ENCODE measurements around the gene GNB4.

Gene GNB4

DNA sequence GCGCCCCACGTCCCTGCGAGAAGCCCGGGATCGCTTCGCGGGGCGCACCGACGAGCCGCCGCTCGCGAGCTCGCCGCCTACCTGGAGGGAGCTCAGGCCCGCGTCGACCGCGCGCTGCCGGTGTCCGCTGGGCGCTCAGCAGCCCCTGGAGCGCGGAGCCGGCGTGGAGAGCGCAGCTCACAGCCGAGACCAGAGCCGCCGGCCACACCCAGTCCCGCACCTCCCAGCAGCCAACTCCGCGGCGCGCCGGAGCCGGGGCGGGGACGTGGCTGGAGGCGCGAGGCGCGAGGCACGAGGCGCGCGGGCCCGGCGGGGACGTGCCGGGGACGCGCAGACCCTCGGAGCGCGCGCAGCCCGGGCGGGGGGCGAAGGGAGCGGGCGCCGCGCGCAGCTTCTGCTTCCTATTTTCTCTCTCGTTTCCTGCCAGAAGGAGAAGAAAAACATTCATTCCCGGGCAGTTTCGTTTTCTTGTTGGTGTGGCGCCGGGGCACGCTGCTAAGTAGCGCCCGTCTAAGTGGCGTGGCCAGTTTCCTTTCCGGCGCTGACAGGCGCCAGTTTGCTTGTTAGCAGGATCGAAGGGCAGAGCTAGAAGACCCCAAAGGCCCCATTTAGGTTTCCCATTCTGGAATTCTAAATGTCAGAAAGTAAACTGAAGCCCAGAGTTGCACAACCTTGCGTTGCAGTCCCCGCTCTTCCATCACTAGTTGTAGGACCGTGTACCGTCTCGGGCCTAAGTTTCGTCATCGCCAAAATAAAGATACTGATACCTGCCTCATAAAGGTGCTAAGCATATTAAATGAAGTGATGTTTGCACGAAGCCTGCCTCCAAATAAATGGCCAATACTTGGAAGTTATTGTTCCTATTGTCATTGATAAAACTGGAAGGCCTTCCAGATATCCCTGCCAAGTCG, at the start of gene GNB4:
Gene GNB4, minus strand, starts transcription at position 206 of the 911 bp plus-strand sequence. CDS start 25,270 bp downstream, outside the sequence.
- DNase-seq = peak; percentile 98

DNA sequence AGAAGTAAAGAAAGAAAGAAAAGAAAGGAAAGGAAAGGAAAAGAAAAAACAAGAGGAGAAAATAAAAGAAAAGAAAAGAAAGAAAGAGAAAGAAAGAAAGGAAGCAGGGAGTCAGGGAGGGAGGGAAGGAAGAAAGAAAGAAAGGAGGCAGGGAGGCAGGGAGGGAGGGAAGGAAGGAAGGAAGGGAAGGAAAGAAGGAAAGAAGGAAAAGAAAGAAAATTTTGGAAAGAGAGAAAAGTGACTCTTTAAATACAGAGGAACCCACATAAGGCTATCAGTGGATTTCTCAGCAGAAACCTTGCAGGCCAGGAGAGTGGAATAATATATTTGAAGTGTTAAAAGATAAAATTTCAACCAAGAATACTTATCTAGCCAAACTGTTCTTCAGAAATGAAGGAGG, 44.2 kb upstream of the GNB4 start:
- DNase-seq = no peak

DNA sequence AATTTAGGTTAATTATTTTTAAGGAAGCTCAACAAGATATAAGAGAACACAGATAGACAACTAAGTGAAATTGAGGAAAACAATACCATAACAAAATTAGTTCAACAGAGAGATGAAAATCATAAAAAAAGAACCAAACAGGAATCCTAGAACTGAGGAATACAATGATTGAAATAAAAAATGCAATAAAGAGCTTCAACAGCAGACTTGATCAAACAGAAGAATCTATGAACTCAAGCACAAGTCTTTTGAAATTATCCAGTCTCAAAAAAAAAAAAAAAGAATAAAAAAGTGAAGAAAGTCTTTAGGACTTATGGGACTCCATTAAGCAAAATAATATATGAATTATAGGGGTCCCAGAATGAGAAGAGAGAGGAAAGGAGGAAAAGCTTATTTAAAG, 42.0 kb upstream of the GNB4 start:
- DNase-seq = no peak

DNA sequence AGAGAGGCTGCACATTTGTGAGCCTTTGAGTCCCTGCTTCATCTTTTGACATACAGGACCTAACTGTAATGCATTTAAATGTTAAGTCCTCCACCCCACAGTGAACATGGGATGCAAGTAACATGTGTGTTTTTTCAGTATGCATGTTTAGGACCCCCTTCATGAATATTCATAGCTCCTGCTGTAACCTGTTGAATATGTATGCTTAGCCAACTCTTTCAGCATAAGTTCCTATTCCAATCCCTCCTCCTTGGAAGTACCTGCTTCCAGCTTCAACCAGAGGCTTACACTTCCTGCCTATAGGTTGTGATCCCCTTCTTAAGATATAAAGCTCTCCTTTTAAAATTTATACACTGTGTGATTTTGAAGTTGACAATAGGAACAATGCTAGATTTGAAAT, 36.9 kb upstream of the GNB4 start:
- no peak for DNase-seq

DNA sequence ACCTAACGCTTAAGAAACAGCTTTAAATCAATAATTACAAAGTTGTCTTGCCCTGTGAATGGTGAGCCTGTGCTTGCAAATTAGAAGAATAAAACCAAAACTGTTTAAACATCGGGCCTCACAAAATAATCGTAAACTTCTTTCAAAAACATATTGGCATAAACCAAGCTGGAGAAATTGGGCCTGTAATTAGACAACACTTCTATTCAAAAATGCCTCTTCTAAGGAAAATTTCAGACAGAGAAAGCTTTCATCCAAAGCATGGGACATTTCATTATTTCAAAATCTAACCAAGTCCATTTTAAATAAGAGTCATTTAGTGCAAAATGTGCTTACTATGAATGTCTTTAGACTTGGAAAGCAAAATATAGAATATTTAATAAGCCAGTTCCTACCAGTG, 35.5 kb upstream of the GNB4 start:
- no peak for DNase-seq

DNA sequence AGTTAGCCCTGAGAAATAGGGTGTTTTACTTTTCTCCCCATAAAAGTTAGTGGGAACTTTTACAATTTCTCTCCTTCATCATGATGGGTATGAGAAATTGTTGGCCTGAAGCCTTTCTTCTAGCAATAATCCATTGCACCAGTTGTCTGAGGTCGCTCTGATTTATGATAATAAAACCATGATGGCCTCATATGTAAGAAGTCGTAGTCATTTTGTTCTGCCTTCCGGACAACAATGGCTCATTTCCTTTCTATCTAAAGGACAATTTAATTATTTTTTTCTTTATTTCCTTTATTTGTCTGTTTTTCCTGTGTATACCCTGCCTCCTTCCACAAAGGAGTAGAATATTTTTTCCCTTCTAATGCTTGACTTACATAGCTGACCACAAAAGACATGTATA, 31.6 kb upstream of the GNB4 start:
- no peak for DNase-seq

DNA sequence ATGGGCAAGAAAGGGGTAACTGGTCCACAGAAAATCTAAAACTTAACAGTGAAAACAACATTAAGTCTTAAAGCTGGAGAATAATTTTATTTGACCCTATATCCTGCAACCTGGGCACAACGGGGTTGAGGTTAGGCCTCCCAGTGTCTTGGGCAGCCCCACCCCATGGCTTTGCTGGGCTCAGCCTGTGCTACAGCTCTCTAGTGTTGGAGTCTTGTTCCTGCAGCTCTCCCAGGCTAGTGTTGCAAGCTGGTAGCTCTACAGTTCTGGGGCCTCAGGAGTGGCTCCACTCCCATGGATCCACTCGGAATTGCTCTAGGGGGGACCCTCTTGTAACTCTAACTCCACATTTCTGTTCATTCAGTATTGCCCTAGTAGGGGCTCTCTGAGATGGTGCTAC, 24.9 kb upstream of the GNB4 start:
- DNase-seq = no peak

DNA sequence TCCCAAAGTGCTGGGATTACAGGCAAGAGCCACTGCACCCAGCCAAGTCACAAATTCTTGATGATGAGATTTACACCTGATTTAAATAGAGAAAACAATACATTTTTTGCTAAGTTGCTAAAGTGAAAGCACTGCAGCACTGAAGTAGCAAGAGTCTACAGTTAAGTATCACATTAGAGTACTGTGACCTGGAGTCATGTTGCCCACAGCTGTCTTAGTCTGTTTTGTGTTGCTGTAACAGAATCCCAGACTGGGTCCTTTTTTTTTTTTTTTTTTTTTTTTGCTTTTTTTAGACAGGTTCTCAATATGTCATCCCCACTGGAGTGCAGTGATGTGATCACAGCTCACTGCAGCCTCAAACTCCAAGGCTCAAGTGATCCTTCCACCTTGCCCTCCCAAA, 23.2 kb upstream of the GNB4 start:
- DNase-seq = peak; percentile 53

DNA sequence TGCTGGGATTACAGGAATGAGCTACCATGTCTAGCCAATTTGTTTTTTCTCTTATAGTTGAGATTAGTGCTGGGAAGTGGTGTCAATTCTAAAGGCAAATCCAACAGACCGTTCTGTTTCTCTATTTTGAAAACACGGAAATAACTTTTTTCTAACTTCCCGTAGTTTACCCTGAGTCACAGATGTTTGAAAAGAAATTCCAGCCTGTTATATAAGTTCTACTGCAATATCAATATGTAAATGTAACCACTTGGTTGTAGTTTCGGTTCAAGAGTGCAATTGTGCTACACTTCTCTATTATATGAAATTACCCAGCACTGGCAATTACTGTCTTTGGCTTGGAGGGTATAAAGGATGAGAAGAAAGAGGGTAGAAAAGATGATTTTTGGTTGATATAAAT, 22.3 kb upstream of the GNB4 start:
- DNase-seq = peak; percentile 92

DNA sequence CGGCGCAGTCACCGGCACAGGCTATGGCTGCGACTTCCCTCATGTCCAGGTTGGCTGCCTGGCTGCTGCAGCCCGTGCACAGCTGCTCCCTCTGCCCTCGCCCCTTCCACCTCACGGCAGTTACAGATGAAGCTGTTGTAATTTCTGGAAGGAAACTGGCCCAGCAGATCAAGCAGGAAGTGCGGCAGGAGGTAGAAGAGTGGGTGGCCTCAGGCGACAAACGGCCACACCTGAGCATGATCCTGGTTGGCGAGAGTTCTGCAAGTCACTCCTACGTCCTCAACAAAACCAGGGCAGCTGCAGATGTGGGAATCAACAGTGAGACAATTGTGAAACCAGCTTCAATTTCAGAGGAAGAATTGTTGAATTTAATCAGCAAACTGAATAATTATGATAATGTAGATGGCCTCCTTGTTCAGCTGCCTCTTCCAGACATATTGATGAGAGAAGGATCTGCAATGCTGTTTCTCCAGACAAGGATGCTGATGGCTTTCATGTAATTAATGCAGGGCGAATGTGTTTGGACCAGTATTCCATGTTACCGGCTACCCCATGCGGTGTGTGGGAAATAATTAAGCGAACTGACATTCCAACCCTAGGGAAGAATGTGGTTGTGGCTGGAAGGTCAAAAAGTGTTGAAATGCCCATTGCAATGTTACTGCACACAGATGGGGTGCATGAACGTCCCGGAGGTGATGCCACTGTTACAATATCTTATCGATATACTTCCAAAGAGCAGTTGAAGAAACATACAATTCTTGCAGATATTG, 13.2 kb upstream of the GNB4 start:
- no peak for DNase-seq

DNA sequence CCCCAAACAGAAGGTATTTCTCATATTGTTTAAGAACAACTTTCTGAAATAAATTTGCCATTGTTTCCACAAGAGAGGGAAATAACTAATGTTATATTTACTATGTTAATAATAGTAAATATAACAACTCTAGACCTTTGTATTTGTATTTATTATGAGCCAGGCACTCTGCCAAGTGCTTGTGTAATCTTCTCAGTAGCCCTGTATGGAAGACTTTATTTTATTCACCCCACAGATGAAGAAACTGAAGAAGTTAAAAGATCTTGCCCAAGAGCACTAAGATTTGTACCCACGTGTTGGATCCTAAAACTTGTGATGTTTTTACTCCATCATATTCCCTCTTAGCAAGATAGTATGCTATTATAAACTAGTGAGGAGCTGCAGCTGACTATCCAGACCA, 12.0 kb upstream of the GNB4 start:
- peak; percentile 31 for DNase-seq

DNA sequence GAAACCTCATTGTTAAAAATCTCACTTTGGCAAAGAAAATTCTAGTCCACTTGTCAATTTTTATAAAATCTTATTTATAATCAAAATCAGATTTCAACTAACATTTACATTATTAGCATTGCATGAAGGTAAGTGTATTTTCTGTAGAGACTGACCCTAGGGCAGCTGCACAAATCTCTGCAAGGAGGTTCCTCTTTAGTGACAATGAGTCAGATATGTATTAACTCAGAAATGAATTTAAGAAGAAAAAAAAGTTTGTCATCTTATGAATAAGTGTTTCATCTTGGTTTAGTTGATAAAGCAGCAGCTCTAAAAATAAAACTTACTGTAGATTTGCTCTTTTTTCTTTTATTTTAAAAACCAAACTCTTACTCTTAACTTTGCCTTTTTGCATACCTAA, 9.0 kb upstream of the GNB4 start:
- peak; percentile 52 for DNase-seq

DNA sequence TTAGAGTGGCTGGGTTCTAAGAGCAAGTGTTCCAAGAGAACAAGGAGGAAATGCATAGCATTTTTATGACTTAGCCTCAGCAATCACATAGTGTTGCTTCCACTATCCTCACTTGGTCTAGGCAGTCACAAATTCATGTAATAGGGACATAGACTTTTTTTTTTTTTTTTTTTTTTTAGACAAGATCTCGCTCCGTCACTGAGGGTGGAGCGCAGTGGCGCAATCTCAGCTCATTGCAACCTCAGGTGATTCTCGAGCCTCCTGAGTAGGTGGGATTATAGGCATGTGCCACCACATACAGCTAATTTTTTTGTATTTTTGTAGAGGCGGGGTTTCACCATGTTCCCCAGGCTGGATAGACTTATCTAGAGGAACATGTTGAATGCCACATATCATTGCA, 4.7 kb upstream of the GNB4 start:
- DNase-seq = no peak

DNA sequence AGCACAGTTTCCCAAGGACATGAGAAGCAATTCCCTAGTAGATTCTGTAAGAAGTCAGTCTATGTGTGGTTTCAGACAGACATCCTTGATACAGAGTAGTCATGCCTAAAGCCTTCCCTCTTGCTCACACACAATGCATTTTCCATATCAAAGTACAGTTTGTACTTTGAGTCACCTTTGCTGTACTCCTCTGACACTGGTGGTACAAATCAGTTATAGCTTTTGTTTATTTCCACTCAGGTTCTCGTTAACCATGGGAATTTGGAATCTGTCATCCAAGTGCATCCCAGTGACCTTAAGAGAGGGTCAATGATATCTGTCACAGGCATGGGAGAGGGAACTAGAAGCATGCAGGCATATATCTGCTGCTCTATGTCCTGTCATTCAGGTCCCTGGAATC, 3.6 kb upstream of the GNB4 start:
- DNase-seq = no peak

DNA sequence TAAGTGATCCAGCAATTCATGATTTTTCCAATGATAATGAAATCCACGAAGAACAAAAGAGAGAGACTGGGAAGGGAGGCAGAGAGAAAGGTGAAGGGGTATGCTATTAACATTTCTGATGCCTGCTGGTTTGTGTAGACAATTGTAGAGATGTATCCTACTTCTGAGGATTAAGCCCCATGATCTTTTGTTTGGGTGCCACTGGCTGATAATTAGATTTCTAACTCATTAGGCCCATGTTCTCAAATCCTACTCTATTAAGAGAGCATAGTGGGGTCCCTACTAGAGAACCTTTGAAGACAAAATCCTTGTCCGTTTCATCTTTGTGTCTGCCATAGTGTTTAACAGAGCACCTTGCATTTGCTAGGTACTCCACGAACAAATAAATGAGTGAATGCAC, 2.7 kb upstream of the GNB4 start:
- no peak for DNase-seq

DNA sequence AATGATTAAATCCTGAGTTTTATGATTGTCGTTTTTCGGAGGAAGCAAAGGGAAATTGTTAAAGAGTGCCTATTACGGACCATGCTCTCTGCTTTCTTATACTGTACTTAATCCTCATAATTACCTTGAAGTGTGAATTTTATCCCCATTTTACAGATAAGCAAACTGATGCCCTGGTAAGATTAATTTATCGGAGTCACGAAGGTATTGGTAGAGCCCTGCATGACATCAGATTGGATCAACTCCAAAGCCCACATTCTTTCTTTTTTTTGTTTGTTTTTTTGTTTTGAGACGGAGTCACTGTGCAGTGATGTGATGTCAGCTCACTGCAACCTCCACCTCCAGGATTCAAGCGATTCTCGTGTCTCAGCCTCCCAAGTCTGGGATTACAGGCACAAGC, 1.6 kb upstream of the GNB4 start:
- DNase-seq = no peak

DNA sequence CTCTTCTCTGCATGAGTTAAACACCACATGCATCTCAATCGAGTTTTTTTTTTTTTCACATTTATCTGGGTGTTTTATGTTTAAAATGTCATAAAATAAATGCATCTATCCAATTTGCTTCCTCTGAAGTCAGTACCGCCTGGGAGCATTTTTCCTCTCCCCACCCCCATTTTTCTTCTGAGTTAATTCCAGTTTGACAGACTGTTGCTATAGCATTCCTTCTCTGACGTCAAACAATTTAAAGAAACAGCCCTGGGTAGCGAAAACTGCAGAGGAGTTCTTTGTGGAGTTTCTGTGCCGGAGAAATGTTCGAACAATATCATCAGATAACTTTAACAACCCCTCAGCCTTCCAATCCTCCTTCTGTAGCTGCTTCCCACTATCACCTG, 900 bp upstream of the GNB4 start:
- DNase-seq = no peak

DNA sequence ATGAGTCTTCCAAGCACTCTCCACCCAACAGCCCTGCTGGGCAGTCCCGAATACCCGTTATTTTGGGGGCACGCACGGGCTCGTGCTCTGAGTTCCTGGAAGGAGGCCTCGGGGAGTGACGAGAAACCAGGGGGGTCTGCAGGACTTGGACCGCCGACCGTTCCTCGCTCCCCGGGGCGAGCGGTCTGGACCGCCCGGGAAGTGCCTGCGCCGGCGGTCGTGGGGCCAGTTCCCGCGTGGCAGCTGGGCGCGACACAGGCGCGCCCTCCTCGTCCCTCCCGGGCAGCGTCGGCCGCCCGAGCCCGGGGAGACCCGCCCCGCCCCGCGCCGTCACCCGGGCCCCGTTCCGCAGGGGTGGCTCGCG, 387 bp downstream of the GNB4 start:
- peak; percentile 75 for DNase-seq

DNA sequence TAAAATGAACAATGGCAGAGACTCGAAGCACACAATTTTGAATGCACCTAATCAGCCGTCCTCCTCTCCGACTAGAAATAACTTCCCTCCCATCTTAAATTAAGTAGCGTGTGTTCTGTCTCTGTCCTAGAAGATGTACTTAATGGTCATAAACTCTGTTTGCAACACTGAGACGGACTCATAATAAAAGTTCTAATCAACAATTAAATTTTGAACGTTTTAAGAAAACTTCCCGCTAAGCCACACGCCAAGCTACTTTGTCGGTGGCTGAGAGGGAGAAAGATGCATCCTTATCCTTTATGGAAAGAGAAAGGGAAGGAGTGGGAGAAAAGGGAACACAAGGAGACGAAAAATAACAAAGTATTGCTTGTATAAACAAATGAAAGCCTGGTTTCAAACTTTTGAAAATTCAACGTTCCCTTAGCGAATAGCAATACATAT, 989 bp downstream of the GNB4 start:
- no peak for DNase-seq

DNA sequence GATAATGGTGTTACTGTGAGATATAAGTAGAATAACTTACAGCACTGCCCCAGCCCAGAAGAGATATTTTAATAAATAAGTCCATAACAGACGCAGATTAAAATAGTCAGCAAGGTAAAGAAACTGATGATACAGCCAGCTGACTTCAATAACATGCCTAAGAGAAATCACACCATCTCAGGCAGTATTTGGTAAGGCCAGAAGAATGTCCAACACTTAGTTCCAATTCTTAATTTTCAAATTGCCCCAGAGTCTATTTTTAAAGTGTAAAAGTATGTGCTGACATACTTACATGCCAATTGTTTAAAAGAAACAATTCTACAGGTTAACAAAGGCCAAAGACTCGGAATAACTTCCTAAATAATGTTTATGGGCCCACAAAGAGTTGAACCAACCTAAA, 1.6 kb downstream of the GNB4 start:
- DNase-seq = no peak

DNA sequence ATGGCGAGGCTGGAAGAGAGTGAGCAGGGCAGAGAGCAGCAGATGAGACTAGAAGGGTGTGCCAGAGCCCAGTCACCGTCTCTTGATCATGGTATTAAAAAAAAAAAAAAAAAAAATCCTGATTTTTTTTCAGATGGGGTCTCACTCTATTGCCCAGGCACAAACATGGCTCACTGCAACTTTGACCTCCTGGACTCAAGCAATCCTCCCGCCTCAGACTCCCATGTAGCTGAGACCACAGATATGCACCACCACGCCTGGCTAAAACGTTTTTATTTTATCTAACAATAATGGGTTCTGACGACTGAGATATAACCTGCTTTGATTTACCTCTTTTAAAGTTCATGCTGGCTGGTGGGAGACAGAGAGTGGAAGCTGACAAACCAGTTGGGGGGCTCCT, 4.0 kb downstream of the GNB4 start:
- DNase-seq = no peak

DNA sequence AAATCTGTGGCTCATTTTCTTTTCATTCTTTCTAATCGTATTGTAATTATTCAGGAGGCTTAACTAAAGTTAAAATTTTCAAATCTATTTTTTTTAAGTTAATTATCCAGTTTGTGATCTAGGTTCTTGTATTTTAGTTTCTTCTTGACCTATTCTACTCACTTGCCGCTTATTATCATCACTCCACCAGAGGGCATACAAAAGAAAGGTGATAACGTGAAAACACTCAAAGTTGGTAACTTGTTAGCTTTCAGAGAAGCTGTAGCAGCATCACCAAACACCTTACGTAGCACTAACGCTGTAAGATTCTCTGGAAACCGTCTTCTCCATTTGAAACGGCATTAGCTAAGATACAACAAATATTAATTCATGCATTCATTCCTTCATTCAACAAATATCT, 4.8 kb downstream of the GNB4 start:
- no peak for DNase-seq

DNA sequence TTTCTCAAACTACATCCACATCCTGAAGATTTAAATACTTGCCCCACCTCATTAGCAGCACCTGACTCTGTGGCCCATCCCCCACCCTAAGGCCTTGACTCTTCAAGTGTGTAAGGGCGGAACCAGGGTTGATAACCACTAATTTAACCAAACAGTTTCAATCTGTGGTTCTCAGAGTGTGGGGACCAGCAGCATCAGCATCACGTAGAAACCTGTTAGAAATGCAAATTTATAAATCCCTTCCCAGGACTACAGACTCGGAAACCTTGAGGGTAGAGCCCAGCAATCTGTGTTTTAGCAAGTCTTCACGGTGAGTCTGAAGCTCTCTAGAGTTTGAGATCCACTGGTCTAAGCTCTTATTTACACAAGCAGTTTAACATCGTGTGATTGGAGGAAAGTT, 12.4 kb downstream of the GNB4 start:
- DNase-seq = no peak

DNA sequence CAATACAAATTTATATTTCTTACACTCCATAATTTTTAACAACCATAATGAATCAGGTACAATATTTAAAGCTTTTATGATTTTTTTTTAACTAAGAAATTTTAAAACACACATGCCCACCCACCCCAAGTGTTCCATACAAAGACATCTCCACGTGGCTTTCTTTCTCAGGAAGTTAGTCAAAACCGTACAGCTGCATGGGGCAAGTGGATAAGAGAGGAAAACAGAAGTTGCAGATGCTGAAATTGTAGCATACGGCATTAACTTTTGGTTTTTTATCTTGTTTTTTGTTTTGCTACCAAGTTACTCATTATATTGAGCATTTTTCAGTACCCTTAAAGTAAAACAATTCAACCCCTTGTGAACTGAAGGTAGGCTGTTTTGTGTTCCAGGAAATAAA, 14.8 kb downstream of the GNB4 start:
- peak; percentile 67 for DNase-seq

Data from suppressor macrophage treated with lipopolysaccharide for 4 hours (primary cell).